SK-MEL-5 (cell line): ENCODE data around the gene CGNL1. TPM values are rescaled to one million over a fixed set of nuclear protein-coding genes. Genes with fewer than 3 reads are reported as not detected.

Experiments used
- DNase-seq: peaks from one replicate; pipeline ENCODE4 v3.0.0-alpha.2; 2016; ENCODE audit warnings: low read depth, low spot score
- in situ Hi-C: cut with HindIII; loops from 2 replicates; pipeline ENCODE4 v1.10.0; 2016; ENCODE audit warnings: low sequenced_read_pairs, high pct_unique_total_duplicates, low pct_unique_long_range_greater_than_20kb
- total RNA-seq: library from RNA; depleted of rRNA; stranded (reverse); fragments of >200 nt; shearing (Covaris generic); gene quantifications from 2 replicates; pipeline ENCODE4 v1.2.3, GENCODE V29; 2014

CGNL1 gene
- total RNA-seq, 1 experiment from 2014 or later: 0.24 TPM

DNA sequence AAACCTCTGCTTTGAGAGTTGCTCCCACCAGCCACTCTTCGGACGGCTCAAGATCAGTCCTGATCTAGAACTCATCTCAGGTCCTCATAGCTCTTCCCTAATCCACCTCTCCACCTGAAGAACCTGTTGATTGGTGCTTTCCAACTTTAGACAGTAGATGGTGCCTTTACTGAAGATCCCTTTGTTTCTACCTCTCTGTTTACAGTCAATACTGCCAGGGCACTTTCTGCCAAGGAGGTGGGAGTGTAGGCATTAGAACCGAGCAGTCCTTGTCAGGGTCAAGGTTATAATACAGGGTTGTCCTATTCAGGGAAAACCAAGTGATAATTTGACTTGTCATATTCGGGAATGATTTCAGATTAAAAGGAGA is 1.2 kb downstream of the CGNL1 start:
- in situ Hi-C loops: no loop called here
- DNase-seq: no peak

- no peak for DNase-seq
- in situ Hi-C loops: no loop called here
Observed at GRCh38 chr15:57379487-57379886, 3.2 kb downstream of the CGNL1 start.

DNA sequence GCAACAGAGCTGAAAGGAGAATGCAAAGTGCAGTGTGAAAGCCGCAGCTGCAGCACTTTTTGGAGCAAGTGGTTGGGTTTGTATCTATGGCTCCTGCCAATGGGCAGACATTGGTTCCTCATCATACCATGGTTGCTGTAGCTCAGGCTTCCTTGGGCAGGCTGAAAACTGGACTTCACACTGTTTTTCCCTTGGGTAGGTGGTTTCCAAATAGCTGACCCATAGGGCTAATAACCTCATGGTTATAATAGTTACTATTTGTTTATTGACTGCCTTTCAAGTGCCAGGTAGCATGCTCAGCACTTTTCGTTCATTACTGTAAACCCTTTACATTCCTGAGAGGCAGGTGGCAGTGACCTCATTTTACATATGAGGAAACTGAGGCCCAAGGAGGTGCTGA is 4.5 kb downstream of the CGNL1 start:
- in situ Hi-C loops: no loop called here
- DNase-seq: no peak

- no peak for DNase-seq
- in situ Hi-C loops: no loop called here
Observed at GRCh38 chr15:57382215-57382614, 5.9 kb downstream of the CGNL1 start.

GRCh38 chr15:57382969-57383368 is 6.7 kb downstream of the CGNL1 start:
- DNase-seq: no peak
- in situ Hi-C loops: no loop called here

DNA sequence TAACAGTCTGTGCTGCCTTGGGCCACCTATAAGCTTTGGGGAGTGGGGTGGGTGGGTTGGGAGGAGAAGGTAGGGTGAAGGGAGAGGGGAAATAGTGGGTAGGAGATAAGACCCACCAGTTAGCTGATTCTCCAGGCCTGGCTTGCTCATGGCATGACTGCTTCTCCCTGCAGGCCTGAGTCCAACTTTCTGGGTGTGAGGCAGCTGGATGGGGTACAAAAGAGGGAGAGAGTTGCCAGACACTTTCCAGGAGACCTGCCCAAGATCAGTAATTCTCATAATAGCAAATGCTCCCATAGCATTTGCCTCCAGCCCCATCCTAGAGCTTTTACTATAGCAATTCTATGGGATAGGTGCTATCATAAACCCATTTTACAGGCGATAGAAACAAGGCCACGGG is 7.7 kb downstream of the CGNL1 start:
- in situ Hi-C loops: no loop called here
- DNase-seq: no peak

DNA sequence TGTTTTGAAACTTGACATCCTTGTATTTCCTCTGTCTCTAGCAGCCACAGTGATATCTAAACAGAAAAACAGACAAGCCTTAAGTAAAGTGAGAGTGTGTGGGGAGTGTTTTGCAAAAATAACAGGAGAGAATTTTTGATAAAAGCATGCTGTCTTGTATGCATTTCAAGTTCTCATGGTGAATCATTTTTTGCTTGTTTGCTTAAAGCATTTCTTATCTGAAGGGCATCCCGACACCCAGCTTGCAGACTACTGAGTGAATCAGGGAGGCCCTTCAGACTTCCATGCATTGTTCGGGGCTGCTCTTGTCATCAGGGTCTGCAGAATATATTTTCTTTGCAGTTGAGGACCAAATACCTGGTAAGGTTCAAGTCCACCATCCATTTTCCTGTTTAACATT is 8.5 kb downstream of the CGNL1 start:
- in situ Hi-C loops: no loop called here
- no peak for DNase-seq

DNA sequence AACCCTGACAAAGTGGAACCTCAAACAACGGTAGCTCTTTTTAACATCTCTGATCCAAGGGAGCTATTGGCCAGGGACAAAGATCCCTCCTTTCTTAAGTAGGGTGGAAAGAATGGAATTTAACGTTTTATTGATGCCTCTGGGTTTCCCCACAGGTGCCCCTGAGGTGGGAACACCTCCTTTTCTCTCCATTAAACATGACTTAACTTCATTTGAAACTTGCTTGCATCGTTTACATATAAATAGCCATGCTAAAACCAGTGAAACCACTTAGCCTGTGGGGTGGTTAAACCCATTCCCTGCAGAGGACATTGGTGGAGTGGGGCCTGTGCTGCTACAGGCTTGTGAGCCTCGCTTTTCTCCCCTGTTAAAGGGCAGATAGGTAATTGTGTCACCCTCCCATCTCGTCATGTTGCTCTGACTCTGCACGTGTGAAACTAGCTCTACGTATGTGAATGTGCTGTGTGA is 9.7 kb downstream of the CGNL1 start:
- in situ Hi-C loops: no loop called here

DNA sequence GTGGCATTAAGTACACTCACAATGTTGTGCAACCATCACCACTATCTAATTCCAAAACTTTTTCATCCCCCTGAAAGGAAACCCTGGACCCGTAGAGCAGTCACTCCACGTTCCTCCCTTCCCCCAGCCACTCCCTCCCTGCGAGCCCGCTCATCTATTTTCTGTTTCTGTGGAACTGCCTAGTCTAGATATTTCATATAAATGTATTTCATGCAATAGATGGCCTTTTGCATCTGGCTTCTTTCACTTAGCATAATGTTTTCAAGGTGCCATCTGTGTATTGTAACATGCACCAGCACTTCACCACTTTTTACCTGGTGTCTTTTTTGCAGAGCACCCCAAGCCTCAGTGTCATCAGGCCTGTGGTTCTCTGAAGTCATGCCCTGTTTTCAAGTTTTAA is 10.7 kb downstream of the CGNL1 start:
- in situ Hi-C loops: no loop called here
- no peak for DNase-seq

More for the DNA sequence above, 9.7 kb downstream of the CGNL1 start:
- no peak for DNase-seq

- no peak for DNase-seq
- in situ Hi-C loops: no loop called here
Observed at GRCh38 chr15:57387564-57388076, 11.3 kb downstream of the CGNL1 start.

DNA sequence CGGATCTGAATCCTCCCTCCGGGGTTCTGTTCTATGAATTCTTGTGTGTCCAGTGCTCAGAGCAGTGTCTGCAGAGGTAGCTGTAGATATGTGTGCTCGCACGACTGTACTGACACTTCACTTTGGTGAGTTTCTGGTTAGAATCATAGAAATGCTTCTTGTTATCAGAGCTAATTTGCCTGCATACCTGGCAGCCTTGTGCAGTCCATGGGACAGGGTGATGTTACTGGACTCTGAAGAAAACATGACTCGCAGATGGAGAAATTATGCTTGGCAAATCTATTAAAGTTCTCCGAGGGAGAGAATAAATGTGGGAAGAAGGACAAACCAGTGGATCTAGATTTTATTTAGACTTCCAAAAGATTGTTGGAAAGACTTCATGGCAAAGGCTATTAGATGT is 12.2 kb downstream of the CGNL1 start:
- DNase-seq: no peak
- in situ Hi-C loops: no loop called here

DNA sequence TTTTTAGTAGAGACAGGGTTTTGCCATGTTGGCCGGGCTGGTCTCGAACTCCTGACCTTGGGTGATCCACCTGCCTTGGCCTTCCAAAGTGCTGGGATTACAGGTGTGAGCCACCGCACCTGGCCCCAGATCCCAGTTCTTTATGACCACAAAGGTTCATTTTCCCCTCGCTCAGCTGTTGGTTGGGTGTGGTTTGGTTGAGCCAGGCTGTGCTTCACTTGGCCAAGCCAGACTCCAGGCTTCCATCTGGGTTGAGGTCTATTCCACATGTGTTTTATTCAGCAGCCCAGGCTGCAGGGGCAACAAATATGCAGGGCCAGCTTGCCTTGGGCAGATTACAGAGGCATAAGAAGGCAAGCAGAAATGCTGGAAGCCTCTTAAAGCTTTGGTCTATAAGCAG is 13.7 kb downstream of the CGNL1 start:
- no peak for DNase-seq
- in situ Hi-C loops: no loop called here

DNA sequence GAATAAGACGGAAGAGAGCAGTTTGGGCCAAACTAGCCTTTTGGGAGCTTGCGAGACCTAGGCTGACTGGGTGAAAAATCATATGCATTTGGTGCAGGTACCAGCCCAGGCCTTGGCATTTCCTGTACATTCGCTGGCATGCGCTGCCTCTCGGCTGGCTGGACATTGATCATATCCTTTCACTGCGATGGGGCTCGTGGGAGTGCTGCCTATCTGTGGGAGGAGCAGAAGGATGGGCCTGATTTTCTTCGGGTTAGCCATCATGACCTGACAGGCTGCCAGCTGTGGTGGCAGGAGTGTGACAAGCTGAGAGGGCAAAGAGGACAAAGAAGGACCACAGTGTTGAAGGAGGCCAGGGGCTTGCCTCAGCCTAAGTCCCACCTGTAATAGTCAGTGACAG is 14.3 kb downstream of the CGNL1 start:
- in situ Hi-C loops: no loop called here
- no peak for DNase-seq

DNA sequence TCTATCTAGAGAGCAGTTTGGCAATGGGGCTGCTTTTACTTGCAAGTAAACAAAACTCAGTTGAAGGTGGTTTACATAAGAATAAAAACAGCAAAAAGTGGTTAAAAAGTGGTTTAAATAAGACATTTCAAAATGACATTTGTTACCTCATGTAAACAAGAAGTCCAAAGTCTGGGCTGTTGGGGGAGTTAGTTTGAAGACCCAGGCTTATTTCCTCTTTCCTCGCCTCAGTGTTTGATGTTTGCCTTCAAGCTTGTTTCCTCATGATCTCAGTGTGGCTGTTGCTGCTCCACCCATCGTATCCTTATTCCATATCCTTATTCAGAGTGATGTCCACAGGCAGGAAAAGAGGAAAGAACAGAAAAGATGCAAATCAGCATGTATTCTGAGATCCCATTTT is 15.2 kb downstream of the CGNL1 start:
- in situ Hi-C loops: no loop called here
- no peak for DNase-seq

DNA sequence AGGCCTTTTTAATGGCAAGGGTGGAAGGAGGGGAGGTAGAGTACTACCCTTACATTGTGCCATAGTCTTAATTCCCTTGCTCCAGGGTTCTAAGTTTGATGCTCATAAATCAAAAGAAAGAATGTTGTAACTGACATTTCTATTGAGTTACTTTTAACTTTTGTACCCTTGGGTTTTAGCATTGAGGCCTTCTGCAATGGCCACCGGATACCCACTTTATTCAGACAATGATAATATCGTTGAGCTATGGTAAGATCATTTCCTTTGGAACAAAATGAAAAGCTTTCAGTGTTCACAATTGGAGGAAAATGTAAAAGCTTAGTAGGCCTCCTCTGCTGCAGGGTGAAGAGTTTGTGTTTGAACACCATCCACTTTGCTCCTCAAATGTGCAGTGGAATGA is 16.8 kb downstream of the CGNL1 start:
- DNase-seq: no peak
- in situ Hi-C loops: no loop called here

DNA sequence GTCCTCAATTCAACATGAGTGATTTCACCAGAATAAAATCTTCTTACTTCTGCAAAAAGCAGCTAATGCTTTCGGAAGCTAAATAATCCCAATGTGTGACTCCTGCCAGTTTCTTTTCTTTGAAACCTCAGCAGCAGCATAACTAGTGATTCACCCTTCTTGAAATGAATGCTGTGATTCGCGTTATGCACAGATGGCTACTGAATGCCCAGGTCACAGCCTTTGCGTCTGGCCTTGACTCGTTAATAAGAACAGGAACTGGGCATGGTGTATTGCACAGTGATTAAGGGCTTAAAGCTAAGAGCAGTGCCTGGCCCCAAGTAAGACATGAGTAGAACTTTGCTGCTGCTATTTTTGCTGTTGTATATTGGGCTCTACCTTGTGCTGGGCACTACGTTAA is 19.0 kb downstream of the CGNL1 start:
- in situ Hi-C loops: no loop called here
- DNase-seq: no peak

DNA sequence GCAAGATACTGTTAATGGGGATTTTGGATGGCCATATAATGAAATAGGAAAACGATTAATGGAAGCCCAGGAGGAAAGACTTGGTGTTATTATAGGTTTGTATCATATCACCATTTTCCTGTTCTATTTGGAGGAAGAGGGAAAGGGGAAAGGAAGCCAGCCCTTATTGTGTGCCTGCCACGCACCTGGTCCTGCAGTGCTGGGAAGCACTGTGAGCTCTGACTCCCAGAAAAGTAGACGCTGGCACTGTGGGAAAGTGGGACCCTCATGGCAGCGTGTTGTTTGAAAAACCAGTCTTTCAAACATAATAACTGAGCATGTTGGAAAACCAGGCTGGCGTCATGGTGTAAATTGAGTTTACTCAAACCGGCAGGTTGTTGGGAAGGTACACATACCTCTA is 22.0 kb downstream of the CGNL1 start:
- no peak for DNase-seq
- in situ Hi-C loops: no loop called here

GRCh38 chr15:57401546-57401945 is 25.2 kb downstream of the CGNL1 start:
- in situ Hi-C loops: no loop called here
- DNase-seq: no peak

GRCh38 chr15:57403017-57403416 is 26.7 kb downstream of the CGNL1 start:
- in situ Hi-C loops: no loop called here
- DNase-seq: no peak

GRCh38 chr15:57403566-57404325 is 27.4 kb downstream of the CGNL1 start:
- no peak for DNase-seq
- in situ Hi-C loops: no loop called here
